Retinal pigment epithelial cell (primary cell): ENCODE data around the gene MIEF1.

ENCODE experiments used
- DNase-seq: peaks from one replicate; pipeline ENCODE4 v3.0.0-alpha.2; 2010; ENCODE audit warnings: low read depth
- H3K4me3 ChIP-seq: 2 replicates; pipeline ENCODE4 v1.5.1; 2011; ENCODE audit warnings: mild to moderate bottlenecking, low read length, control low read depth, moderate library complexity
- CTCF ChIP-seq: conservative IDR thresholded peaks from 2 replicates; pipeline ENCODE4 v1.5.1; 2011; ENCODE audit warnings: low read depth, low read length, control low read depth, inconsistent platforms

Gene MIEF1

DNA sequence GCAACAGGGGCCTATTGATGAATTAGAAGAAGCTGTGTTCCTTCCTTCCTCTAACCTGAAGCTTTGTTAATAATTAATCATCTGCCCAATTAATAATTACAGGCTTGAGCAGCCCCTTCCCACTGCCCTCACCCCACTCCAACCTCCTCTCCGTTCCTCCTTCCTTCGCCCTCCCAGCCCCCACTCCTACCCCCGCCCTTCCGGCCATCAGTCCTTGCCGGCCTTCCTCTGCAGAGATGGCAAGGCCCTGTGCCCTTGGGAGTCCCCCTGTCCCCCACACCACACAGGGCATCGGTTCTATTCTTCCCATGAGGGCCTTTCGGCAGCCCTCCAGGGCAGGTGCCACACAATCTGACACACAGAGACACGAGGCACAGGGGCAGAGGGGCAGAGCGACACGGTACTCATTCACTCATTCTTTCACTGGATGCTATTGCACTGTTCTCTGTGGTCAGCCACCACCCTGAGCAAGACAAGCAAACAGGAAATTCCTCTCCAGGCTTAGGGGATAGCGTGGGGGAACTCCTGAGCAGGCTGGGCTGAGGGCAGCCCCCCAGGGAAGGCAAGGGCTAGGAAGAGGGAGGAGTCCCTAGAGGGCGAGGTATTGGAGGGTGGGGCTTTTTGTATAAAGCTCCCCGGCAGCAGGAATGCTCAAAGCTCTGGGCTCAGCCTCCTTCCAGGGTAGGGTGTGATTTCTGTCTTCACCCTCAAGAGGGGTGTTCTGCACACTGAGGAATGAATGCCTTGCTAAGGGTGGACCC, 30.5 kb upstream of the MIEF1 start:
- no peak for TF ChIP-seq CTCF
- DNase-seq: no peak
- no peak overlapping the region for H3K4me3 ChIP-seq

DNA sequence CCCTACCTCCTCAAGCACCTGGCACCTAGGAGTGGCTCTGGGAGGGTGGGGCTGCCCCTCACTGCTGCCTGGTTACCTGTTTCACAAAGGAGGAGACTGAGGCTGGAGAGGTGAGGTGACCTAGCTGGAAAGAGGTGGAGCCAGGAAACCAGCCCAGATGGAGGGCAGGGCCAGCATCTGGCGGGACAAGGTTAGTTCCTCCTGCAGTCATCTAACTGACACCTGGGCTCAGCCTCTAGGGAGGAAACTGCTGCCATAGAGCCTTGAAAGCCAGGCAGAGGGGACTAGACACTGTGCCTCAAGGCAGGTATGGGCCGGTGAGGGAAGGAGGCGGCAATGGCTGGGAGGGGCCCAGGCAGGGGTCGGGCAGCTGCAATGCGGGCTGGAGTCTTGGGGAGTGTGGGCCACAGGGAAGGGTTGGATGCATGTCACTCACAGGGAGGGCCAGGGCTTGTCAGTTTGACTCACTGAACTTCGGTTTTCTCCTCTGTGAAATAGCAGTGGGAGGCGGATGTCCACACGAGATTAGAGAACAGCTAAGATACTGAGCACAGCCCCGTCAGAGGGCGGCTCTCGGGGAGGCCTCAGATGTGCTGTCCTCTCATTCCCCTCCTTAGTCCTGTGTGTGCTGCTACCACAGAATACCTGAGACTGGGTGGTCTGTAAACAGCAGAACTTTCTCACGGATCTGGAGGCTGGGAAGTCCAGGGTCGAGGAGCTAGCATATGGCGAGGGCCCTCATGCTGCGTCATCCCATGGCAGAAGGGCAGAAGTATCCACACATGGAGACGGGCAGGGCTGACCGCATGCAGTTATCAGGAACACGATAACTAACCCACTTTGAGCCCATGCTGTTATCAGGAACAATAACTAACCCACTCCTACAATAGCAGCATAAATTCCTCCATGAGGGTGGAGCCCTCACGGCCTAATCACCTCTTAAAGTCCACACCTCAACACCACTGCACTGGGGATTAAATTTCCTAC, 29.2 kb upstream of the MIEF1 start:
- no peak for DNase-seq
- H3K4me3 ChIP-seq: no peak overlapping the region
- TF ChIP-seq CTCF: no peak

GRCh38 chr22:39473851-39474250, 28.2 kb upstream of the MIEF1 start:
- TF ChIP-seq CTCF: no peak
- no peak overlapping the region for H3K4me3 ChIP-seq
- no peak for DNase-seq

- DNase-seq: no peak
- H3K4me3 ChIP-seq: no peak overlapping the region
- TF ChIP-seq CTCF: no peak
These were observed 27.6 kb upstream of the MIEF1 start for GRCh38 chr22:39474351-39475111.

DNA sequence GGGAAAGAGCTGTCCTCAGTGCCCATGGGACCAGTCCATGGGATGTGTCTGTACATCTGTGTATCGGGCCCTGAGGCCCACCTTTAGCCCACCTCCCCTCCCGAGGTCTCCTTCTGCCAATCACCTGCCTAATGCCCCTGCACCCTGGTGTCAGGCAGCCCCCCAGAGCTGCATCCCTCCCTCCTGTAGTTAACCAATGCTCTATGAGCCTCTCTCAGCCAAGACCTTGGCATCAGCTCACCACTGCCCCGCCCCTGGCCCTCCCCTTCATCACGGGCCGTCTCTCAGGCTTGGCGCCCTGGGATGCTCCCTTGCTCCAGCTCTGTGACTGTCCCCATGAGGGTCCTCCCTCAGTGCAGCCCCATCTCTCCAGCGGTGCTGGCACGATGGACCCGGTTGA, 26.8 kb upstream of the MIEF1 start:
- TF ChIP-seq CTCF: no peak
- DNase-seq: no peak

GRCh38 chr22:39475902-39476301, 26.2 kb upstream of the MIEF1 start:
- no peak overlapping the region for H3K4me3 ChIP-seq
- no peak for TF ChIP-seq CTCF
- no peak for DNase-seq

More for the DNA sequence above, 26.8 kb upstream of the MIEF1 start:
- H3K4me3 ChIP-seq: no peak overlapping the region
